Measurements from ENCODE around the gene RFX1.

Gene RFX1

GRCh38 chr19:13961826-13962698, 44.1 kb downstream of the RFX1 start:
- DNase-seq (ENCODE audit: low read depth, low spot score): no peak

DNA sequence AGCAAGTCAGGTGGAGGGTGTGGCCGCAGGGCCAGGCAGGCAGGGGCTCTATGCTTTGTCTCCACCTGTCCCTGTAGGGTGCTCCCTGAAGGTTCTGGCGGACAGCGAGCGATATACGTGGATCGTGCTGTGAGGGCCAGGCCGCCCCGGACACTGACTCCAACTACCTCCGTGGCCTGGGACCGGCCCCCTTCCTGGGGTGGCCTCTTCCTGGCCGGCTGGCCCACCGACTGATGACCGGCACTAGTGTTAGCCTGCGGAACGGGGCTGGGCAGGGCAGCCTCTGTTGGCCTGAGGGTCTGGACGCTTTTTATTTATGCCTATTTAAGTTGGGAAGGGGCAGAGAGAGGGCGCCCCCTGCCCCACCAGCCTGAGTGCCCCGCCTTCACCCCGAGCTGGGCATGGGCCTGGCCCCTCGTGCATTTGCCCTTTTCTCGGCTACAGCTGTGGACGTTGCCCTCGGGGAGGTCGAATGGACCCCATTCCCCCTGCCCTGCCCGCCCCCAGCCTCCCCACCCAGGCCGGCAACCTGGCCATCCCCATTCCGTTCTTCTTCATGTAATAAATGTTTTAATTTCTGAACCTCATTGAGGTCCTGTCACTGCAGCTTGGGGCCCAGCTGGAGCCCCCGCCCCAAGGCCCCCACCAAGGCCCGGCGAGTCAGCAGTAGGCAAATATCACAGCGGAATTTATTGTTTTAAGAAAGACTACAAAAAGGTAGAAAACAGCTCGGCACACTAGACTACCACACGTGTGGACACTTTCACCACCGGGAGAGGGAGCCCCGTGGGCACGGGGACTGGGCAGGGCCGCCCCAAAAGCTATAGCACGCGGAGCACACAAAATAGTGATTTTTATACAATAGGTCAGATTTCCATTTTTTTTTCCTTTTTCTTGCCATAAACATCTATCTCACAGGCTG, 45.0 kb downstream of the RFX1 start:
- no peak for DNase-seq (ENCODE audit: low read depth, low spot score)

DNA sequence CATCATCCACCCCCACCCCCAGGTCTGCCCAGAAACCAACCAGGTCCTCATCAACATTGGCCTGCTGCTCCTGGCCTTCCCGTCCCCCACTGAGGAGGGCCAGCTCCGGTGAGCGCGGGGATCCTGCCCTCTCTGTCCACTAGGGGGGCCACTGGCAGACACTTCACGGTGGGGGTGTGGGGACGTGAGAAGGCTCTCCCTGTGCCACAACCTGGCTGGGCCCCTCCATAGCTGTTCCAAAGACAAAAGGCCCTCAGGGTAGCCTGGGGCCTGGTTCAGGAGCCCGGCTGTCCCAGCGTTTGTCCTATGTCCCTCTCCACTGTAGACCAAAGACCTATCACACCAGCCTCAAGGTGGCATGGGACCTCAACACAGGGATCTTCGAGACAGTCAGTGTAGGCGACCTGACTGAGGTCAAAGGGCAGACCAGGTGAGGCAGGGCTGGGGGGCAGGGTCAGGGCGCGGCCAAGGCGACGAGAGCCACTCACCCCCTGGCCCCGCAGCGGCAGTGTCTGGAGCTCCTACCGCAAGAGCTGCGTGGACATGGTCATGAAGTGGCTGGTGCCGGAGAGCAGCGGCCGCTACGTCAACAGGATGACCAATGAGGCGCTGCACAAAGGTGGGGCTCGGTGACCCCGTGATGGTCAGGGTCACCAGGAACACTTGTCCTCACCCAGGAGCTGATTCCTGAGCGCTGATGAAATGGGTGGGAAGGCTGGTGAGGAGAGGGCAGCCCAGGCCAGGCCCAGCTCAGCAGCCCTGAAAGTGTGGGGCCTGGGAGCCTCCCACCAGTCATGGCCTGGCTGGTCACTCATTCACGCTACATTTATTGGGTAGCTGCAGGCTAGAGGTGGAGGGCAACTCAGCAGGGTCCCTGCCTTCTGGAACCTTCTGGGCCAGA, 45.9 kb downstream of the RFX1 start:
- no peak for DNase-seq (ENCODE audit: low read depth, low spot score)

- no peak for DNase-seq (ENCODE audit: low read depth, low spot score)
These were observed 46.8 kb downstream of the RFX1 start for GRCh38 chr19:13959141-13959961.

GRCh38 chr19:13958043-13958442, 48.1 kb downstream of the RFX1 start:
- DNase-seq (ENCODE audit: low read depth, low spot score): no peak

DNA sequence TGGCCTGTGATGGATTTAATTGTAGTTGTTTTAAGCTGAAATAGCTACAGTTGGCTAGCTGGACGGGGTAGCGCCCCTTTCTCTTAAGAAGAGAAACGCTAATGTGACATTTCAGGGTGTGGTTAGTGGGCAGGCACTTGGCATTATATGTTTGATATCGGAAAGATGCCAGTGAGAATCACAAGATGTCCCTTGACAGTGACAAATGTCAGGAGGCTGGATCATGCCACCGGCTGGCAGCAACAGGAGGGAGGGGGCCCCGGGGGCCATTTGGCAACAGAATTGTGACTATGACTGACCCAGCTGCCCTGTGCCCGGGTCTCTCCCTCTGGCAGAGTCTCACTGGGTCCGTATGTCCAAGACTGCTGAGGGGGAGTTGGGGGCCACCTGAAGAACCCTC, 49.1 kb downstream of the RFX1 start:
- no peak for DNase-seq (ENCODE audit: low read depth, low spot score)

DNA sequence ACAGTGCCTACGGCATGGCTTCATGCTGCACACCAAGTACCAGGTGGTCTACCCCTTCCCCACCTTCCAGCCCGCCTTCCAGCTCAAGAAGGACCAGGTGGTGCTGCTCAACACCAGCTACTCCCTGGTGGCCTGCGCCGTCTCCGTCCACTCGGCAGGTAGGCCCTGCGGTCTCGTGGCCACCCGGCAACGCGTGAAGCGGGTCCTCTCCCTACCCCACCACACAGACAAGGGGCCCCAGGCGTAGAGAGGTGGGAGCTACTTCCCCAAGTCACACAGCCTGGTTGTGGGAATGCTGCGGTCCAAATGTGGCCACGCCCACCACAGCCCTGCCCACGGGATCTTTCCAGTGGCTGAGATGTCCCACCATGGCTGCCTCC, 49.8 kb downstream of the RFX1 start:
- DNase-seq (ENCODE audit: low read depth, low spot score): no peak

DNA sequence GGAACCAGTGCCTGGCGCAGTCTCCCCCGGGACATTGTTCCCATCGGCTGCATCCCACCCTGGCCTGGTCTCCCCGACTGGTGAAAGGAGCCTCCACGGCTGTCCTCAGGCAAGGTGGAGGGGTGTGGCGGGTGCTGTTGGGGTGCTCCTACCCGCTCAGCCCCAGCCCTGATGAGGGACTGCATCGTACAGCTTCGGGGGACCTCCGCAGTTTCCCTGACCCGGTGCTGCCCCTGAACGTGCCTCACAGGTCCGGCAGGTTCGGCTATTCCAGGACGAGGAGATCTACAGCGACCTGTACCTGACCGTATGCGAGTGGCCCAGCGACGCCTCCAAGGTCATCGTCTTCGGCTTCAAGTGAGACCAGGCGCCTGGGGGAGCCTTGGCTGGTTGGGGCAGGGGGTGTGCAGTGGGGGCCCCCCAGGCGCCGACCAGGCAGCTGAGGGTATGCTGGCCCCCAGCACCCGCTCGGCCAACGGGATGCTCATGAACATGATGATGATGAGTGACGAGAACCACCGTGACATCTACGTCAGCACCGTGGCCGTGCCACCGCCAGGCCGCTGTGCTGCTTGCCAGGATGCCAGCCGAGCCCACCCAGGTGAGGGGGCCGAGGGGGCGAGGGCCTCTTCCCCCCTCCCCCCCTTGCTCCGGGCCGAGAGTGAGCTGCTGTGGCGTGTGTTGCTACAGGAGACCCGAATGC, 50.3 kb downstream of the RFX1 start:
- no peak for DNase-seq (ENCODE audit: low read depth, low spot score)

GRCh38 chr19:13954185-13954584, 51.9 kb downstream of the RFX1 start:
- DNase-seq (ENCODE audit: low read depth, low spot score): no peak

GRCh38 chr19:13952931-13953531, 53.1 kb downstream of the RFX1 start:
- no peak for DNase-seq (ENCODE audit: low read depth, low spot score)

DNA sequence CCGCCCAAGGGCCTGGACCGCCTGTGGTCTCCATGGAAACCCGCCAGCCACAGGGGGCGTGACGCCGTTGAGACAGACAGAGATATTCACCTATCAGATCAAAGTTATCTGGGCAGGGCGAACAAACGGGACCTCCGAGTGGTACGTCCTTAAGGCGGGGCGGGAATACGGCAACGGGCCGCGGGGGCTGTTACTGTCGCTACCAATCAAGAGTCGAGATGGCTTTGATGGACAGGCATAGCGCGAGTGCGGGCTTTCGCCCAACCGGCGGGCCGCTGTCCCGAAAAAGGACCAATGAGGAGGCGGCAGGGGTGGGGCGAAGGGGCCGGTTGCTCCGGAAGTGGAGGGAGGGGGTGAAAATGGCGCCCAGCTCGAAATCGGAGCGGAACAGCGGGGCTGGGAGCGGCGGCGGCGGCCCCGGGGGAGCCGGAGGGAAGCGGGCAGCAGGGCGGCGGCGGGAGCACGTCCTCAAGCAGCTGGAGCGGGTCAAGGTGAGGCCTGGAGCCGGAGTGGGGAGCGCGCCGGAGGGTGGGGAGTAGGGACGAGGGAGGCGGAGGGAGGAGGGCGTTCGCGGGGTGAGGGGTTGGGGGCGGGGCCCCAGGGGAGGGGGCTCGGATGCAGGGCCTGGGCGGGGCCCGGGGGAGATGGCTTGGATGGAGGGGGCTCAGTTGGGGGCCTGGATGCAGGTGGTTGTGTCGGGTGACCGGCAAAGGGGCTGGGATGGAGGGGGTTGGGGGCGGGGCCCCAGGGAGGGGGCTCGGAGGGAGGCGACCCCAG, 53.8 kb downstream of the RFX1 start, which contains the start of gene DCAF15:
TSS of gene DCAF15 (plus strand) at position 356 of the 777 bp plus-strand sequence. CDS start at position 360, 4 bp downstream.
- DNase-seq (ENCODE audit: low read depth, low spot score): peak; percentile 99

- DNase-seq (ENCODE audit: low read depth, low spot score): no peak
These were observed 54.3 kb downstream of the RFX1 start for GRCh38 chr19:13951799-13952153.

DNA sequence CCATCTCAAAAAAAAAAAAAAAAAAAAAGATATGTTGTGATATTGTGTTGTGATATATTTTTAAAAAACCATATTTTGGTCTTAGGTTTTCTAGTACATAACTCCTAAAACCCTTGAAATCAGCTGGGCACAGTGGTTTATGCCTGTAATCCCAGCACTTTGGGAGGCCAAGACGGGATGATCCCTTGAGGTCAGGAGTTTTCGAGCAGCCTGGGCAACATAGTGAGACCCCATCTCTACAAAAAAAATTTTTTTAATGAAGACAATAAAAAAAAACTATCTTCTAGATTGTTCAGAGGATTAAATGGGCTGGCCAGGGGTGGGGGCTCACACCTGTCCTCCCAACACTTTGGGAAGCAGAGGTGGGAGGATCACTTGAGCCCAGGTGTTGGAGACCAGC, 55.1 kb downstream of the RFX1 start:
- DNase-seq (ENCODE audit: low read depth, low spot score): no peak

DNA sequence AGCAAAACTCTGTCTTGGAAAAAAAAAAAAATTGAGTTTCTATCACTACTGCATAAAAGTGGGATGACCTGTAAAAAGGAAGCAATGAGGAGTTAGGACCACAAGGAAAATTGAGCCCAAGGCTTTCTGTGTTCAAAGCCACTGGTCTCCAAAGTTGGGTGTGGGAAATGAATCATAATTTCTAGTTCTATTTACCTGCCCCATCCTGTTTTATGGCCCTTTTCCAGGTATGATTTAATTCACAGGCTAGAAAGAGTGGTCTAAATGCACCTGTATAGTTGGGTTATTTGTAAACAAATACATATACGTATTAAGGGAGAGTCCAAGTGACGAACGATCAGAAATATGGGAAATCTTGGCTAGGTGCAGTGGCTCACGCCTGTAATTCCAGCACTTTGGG, 59.7 kb downstream of the RFX1 start:
- DNase-seq (ENCODE audit: low read depth, low spot score): no peak

- no peak for DNase-seq (ENCODE audit: low read depth, low spot score)
These were observed 64.0 kb downstream of the RFX1 start for GRCh38 chr19:13942023-13942684.

- no peak for DNase-seq (ENCODE audit: low read depth, low spot score)
These were observed 67.6 kb downstream of the RFX1 start, which contains the start of gene PODNL1 for GRCh38 chr19:13938301-13939064. PODNL1 (minus strand) TSS chr19:13938417; CDS start chr19:13938181, 236 bp downstream.
